ENCODE measurements around the gene MARCHF6. TPM values are rescaled to one million over a fixed set of nuclear protein-coding genes. Genes with fewer than 3 reads are reported as not detected.

MARCHF6 gene
- total RNA-seq, 1 experiment from 2014 or later = 117 TPM

DNA sequence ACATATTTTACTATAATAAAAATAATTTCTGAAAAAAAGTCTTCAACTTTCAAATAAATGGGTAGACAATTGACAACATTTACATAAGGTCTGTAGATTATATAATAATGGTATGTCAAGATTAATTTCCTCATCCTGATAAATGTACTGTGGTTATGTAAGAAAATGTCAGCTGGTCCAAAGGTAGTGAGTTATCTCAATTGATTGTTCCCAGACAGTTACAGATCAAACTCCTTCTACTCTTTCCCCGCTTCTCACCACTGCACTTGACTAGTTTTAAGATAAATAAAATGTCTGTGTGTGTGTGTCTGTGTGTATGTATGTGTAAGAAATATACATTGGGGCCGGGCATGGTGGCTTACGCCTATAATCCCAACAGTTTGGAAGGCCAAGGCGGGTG lies 16.4 kb upstream of the MARCHF6 start (continued):
- TF ChIP-seq, protein P1, sequence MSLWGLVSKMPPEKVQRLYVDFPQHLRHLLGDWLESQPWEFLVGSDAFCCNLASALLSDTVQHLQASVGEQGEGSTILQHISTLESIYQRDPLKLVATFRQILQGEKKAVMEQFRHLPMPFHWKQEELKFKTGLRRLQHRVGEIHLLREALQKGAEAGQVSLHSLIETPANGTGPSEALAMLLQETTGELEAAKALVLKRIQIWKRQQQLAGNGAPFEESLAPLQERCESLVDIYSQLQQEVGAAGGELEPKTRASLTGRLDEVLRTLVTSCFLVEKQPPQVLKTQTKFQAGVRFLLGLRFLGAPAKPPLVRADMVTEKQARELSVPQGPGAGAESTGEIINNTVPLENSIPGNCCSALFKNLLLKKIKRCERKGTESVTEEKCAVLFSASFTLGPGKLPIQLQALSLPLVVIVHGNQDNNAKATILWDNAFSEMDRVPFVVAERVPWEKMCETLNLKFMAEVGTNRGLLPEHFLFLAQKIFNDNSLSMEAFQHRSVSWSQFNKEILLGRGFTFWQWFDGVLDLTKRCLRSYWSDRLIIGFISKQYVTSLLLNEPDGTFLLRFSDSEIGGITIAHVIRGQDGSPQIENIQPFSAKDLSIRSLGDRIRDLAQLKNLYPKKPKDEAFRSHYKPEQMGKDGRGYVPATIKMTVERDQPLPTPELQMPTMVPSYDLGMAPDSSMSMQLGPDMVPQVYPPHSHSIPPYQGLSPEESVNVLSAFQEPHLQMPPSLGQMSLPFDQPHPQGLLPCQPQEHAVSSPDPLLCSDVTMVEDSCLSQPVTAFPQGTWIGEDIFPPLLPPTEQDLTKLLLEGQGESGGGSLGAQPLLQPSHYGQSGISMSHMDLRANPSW (CRISPR knock-in tag; conservative IDR thresholded peaks at IDR 0.05; ENCODE audit: low read depth) = no peak
- TF ChIP-seq SMAD3 (CRISPR knock-in tag; IDR thresholded peaks at IDR 0.05; ENCODE audit: borderline replicate concordance) = no peak
- no peak for TF ChIP-seq MXD4 (CRISPR knock-in tag; IDR thresholded peaks at IDR 0.05; ENCODE audit: borderline replicate concordance)
- TF ChIP-seq ZNF425 (CRISPR knock-in tag; conservative IDR thresholded peaks at IDR 0.05) = no peak

- TF ChIP-seq SMAD4 (CRISPR knock-in tag; IDR thresholded peaks at IDR 0.05) = no peak
- no peak for TF ChIP-seq FOXP1 (CRISPR knock-in tag; IDR thresholded peaks at IDR 0.05; ENCODE audit: borderline replicate concordance)
- TF ChIP-seq TEAD1 (CRISPR knock-in tag; IDR thresholded peaks at IDR 0.05) = no peak
- no peak for TF ChIP-seq NR1H2 (CRISPR knock-in tag; IDR thresholded peaks at IDR 0.05)
- no peak for TF ChIP-seq FOXJ3 (CRISPR knock-in tag; IDR thresholded peaks at IDR 0.05; ENCODE audit: borderline replicate concordance)
- no peak for TF ChIP-seq AFF4 (CRISPR knock-in tag; IDR thresholded peaks at IDR 0.05; ENCODE audit: borderline replicate concordance)
- TF ChIP-seq HMGA2 (CRISPR knock-in tag; IDR thresholded peaks at IDR 0.05) = no peak
- TF ChIP-seq IRF1 (CRISPR knock-in tag; IDR thresholded peaks at IDR 0.05) = no peak
- no peak for TF ChIP-seq CREB1 (CRISPR knock-in tag; IDR thresholded peaks at IDR 0.05)
- no peak for TF ChIP-seq ZNF232 (CRISPR knock-in tag; IDR thresholded peaks at IDR 0.05)
- TF ChIP-seq GABPB1 (CRISPR knock-in tag; IDR thresholded peaks at IDR 0.05) = no peak
- TF ChIP-seq SOX15 (CRISPR knock-in tag; IDR thresholded peaks at IDR 0.05) = no peak
- TF ChIP-seq, protein P2, sequence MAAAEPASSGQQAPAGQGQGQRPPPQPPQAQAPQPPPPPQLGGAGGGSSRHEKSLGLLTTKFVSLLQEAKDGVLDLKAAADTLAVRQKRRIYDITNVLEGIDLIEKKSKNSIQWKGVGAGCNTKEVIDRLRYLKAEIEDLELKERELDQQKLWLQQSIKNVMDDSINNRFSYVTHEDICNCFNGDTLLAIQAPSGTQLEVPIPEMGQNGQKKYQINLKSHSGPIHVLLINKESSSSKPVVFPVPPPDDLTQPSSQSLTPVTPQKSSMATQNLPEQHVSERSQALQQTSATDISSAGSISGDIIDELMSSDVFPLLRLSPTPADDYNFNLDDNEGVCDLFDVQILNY (CRISPR knock-in tag; IDR thresholded peaks at IDR 0.05) = no peak
- TF ChIP-seq EMX1 (CRISPR knock-in tag; IDR thresholded peaks at IDR 0.05) = no peak
- no peak for TF ChIP-seq IRF2 (CRISPR knock-in tag; IDR thresholded peaks at IDR 0.05; ENCODE audit: borderline replicate concordance, low read depth)
- no peak for TF ChIP-seq RORB (CRISPR knock-in tag; IDR thresholded peaks at IDR 0.05)
- Mint-ChIP-seq H3K27me3 (ENCODE audit: low read depth) (peaks cover 30% of the 10 kb centered on the region), H3K4me3 (no peak overlapping the region), H3K4me1 (peaks cover 14% of the 10 kb centered on the region), H3K9me3 (0 out of 2 replicates have a peak, but pooled peaks cover under 1% of the 10 kb centered on the region), H3K36me3 (no peaks in the 10 kb centered on the region), H3K27ac (no peak overlapping the region)
- DNase-seq (ENCODE audit: low spot score) = no peak
- ChIA-PET POLR2A (no interaction called here), CTCF (no interaction called here)
- no peak for ATAC-seq
These were observed 15.5 kb upstream of the MARCHF6 start for GRCh38 chr5:10337986-10338385.

Data from WTC11 (cell line).